ENCODE results near the gene GPC5. TPM values are rescaled to one million over a fixed set of nuclear protein-coding genes. Genes with fewer than 3 reads are reported as not detected.

Gene GPC5
- total and polyA plus RNA-seq, 11 donors, result 0.14 to 2.9 (median 0.84) TPM; not detected in 1

DNA sequence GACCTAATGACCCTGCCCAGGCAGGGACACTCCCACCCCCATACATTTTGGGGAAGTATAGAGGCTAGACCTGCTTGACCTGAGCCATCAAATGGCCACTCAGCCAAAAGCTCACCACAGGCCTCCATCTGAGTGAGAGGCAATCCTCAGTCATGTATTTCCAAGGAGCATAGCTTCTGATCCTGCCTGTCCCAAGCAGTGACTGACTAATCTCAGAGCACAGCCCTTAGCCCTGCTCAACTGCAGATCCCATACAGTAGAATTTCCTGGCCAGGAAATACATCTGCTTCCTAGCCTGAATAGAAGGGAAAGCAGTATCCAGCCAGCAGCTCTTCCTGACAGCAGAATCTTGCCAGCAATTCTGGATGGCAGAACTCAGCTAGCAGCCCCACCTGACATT, 947.6 kb downstream of the GPC5 start:
- Histone ChIP-seq H3K4me1 (no peaks in the 10 kb centered on the region), H3K4me3 (no peak overlapping the region), H3K27me3 (no peaks in the 10 kb centered on the region), H3K36me3 (no peaks in the 10 kb centered on the region), H3K27ac (no peak overlapping the region), H3K9me3 (peaks cover 0 to 7% (median 0%) of the 10 kb centered on the region in 12 donors)
- ATAC-seq (peak in 2 of 4 donors; percentile 20 to 30), DNase-seq (no peak)
- intact Hi-C loops (cut with DNase I), result no loop called here
- TF ChIP-seq, protein P1, sequence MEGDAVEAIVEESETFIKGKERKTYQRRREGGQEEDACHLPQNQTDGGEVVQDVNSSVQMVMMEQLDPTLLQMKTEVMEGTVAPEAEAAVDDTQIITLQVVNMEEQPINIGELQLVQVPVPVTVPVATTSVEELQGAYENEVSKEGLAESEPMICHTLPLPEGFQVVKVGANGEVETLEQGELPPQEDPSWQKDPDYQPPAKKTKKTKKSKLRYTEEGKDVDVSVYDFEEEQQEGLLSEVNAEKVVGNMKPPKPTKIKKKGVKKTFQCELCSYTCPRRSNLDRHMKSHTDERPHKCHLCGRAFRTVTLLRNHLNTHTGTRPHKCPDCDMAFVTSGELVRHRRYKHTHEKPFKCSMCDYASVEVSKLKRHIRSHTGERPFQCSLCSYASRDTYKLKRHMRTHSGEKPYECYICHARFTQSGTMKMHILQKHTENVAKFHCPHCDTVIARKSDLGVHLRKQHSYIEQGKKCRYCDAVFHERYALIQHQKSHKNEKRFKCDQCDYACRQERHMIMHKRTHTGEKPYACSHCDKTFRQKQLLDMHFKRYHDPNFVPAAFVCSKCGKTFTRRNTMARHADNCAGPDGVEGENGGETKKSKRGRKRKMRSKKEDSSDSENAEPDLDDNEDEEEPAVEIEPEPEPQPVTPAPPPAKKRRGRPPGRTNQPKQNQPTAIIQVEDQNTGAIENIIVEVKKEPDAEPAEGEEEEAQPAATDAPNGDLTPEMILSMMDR (IDR thresholded peaks at IDR 0.05), result no peak
- TF ChIP-seq POLR2A (IDR thresholded peaks at IDR 0.05), result no peak

DNA sequence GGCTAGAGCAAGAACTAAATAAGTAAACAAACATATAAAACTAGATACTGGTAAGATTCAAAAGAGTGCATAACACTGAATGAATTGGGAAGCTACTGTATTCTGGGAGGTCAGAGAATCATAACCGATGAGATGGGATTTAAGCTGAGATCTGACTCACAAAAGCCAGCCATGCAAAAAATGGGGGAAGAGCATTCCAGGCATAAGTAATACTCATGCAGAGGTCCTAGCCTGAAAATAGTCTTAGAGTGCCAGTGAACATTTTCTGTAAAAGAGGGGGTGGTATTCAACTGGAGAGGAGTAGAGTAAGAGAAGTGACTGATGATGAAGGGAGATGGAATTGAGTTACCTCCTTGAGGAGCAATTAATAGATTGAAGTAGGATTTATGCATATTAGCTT, 956.2 kb downstream of the GPC5 start:
- no peak overlapping the region for H3K27ac ChIP-seq
- H3K4me1 ChIP-seq, result no peaks in the 10 kb centered on the region
- TF ChIP-seq, protein P1 (IDR thresholded peaks at IDR 0.05), result no peak
- no peak for TF ChIP-seq POLR2A (IDR thresholded peaks at IDR 0.05)
- WGBS, 4 donors, result 68 to 75% (median 74%) methylated on average over 1 of the region's 1 CpG
- H3K36me3 ChIP-seq, result no peaks in the 10 kb centered on the region
- H3K4me3 ChIP-seq, result no peak overlapping the region
- ATAC-seq (no peak), DNase-seq (no peak)
- intact Hi-C loops (cut with DNase I), result loop anchor here in 6 of 10 donors (2.0 to 10.0 kb wide), 2 partner anchors 168 to 170 kb away; no protein-coding TSS in a partner anchor
- no peaks in the 10 kb centered on the region for H3K27me3 ChIP-seq
- H3K9me3 ChIP-seq, result peaks cover 0 to 11% (median 0%) of the 10 kb centered on the region in 12 donors

DNA sequence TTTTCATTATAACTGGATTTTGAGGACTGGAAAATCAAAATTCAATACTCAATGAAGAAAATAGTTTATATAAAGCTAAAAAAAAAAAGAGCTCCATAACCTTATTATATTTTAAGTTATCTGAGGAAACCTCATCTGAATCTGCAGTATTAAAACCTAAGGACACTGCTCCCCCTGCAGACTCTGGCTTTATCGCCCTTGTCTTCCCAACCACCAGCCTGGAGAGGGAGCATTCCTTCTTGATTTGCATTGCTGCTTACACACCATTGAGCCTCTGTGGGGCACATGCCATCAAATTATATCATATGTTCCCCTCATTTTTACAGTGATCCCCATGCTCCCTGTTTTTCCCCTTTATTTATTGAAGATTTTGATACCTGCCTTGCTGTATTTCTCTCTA, 956.8 kb downstream of the GPC5 start:
- no peak overlapping the region for H3K4me3 ChIP-seq
- intact Hi-C loops (cut with DNase I), result loop anchor here in 7 of 10 donors (2.0 to 10.0 kb wide), 3 partner anchors 168 to 170 kb away; no protein-coding TSS in a partner anchor
- H3K9me3 ChIP-seq, result peaks cover 0 to 14% (median 0%) of the 10 kb centered on the region in 12 donors
- DNase-seq, result no peak
- WGBS, 4 donors, result 24 to 43% (median 36%) methylated on average over 1 of the region's 1 CpG
- peak in 1 of 4 donors; percentile 45 for ATAC-seq
- no peak overlapping the region for H3K27ac ChIP-seq
- no peaks in the 10 kb centered on the region for H3K4me1 ChIP-seq
- H3K27me3 ChIP-seq, result no peaks in the 10 kb centered on the region
- TF ChIP-seq, protein P1 (IDR thresholded peaks at IDR 0.05), result peak in 6 of 12 donors; percentile 11 to 41 (median 35)
- no peak for TF ChIP-seq POLR2A (IDR thresholded peaks at IDR 0.05)
- H3K36me3 ChIP-seq, result no peaks in the 10 kb centered on the region

DNA sequence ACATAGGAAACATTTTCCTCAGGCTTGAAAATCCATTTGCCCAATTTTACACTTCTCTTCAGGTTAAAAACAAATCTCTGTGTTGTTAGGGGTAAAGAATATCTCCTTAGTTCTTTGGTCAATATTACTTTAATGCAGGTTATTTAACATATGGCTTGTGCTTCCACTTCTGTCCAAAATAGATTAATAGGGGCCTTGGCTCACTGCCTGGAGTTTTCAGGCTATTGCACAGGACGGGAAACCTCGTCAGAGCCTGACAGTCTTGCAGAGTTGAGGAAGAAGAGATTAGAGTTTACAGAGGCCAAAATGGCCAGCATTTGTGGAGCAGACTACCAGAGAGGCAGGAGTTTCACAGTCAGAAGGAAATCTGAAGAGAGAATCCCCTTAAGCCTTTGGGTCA, 964.3 kb downstream of the GPC5 start:
- WGBS, 4 donors, result 3 to 8% (median 6%) methylated on average over 2 of the region's 2 CpGs
- ATAC-seq (no peak), DNase-seq (no peak)
- TF ChIP-seq, protein P1 (IDR thresholded peaks at IDR 0.05), result no peak
- no peak for TF ChIP-seq POLR2A (IDR thresholded peaks at IDR 0.05)
- no peaks in the 10 kb centered on the region for H3K27me3 ChIP-seq
- H3K9me3 ChIP-seq, result peaks cover 0 to 17% (median 0%) of the 10 kb centered on the region in 12 donors
- no peak overlapping the region for H3K27ac ChIP-seq
- no peaks in the 10 kb centered on the region for H3K4me1 ChIP-seq
- H3K4me3 ChIP-seq, result no peak overlapping the region
- intact Hi-C loops (cut with DNase I), result no loop called here
- no peaks in the 10 kb centered on the region for H3K36me3 ChIP-seq
